22Rv1 (cell line): ENCODE measurements around the gene DOCK11.

ENCODE experiments used
- CTCF ChIP-seq: fragments of 450-650 bp; IDR thresholded peaks from 2 replicates; pipeline ENCODE4 v1.5.1; 2017; ENCODE audit warnings: mild to moderate bottlenecking
- ZFX ChIP-seq: fragments of 450-650 bp; IDR thresholded peaks from 2 replicates; pipeline ENCODE4 v1.6.1; 2017; ENCODE audit warnings: antibody characterized with exemption, borderline replicate concordance

GRCh38 chrX:118541482-118541881 lies 45.9 kb downstream of the DOCK11 start:
- TF ChIP-seq CTCF: no peak
- TF ChIP-seq ZFX: no peak
